IMR-90 (cell line): ENCODE measurements around the gene HBD.

Experiments
- CEBPB ChIP-seq: IDR thresholded peaks from 2 replicates; pipeline ENCODE4 v1.6.1; 2012; ENCODE audit warnings: low read depth, low read length, improper control_type of control experiment
- CTCF ChIP-seq: conservative IDR thresholded peaks from 2 replicates; pipeline ENCODE4 v1.5.1; 2012; ENCODE audit warnings: mild to moderate bottlenecking, low read depth, low read length, improper control_type of control experiment
- FOS ChIP-seq: fragments of 150-350 bp; IDR thresholded peaks from 2 replicates; pipeline ENCODE4 v1.6.1; 2016; ENCODE audit warnings: low read depth, low read length
- SMC3 ChIP-seq: fragments of 150-350 bp; IDR thresholded peaks from 2 replicates; pipeline ENCODE4 v1.6.1; 2016; ENCODE audit warnings: low read depth, mild to moderate bottlenecking, antibody characterized with exemption, low read length, moderate library complexity

DNA sequence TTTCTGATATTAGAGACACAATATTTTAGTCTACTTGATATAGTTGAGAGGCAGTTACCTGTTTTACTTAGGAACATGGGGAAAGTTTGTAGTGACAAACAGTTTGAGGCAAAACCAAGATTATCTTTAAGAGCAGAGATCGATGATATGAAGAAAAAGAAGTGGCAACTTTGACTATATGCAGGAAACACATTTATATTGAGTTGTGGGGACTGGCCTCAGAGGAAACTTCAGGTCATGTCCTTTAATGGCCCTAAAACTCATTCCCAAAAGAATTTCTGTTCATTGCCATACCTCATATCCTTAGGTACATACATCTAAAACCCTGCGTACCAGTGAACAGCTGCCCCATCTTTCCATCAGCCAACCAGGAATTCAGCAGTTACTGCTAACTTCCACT, 10.9 kb upstream of the HBD start:
- TF ChIP-seq CTCF (no peak), SMC3 (no peak), CEBPB (no peak), FOS (no peak)
